Activated T-helper 2 cell treated with anti-CD3 and anti-CD28 coated beads, Interferon-gamma antibody, Interleukin-2, Interleukin-4, amounts not matched to agents 10 μg/mL and 5 μg/mL and 100 μg/mL, durations not matched to agents 14 hours and 24 hours and 36 hours (primary cell): ENCODE results near the gene DYRK1A. TPM values are rescaled to one million over a fixed set of nuclear protein-coding genes. Genes with fewer than 3 reads are reported as not detected.

ENCODE experiments used
- total RNA-seq: library from RNA; stranded (reverse); gene quantifications from 2 replicates; pipeline ENCODE4 v1.2.3, GENCODE V29; 2022

DYRK1A gene
- total RNA-seq, 1 donor from 2014 or later = 61.8 TPM

Other genes starting within 250 kb of the DYRK1A start
- gene VPS26C, start 99.4 kb upstream of the DYRK1A start, total RNA-seq = 58.0 and 59.4 TPM in 2 replicates